GM12891 (cell line): Measurements from ENCODE around the gene AGBL1.

ENCODE experiments used
- DNase-seq: peaks from one replicate; pipeline ENCODE4 v3.0.0; 2011; ENCODE audit warnings: low spot score; ENCODE audit not compliant: insufficient read length
- FAIRE-seq: peaks from 2 replicates; lab custom pipeline; 2011; peaks lifted over from hg19 to GRCh38; lab: Jason Lieb, UNC
- PAX5 ChIP-seq: IDR thresholded peaks from 2 replicates; pipeline ENCODE4 v1.6.1; 2011; ENCODE audit warnings: low read length, moderate library complexity, mild to moderate bottlenecking; ENCODE audit not compliant: insufficient read depth, severe bottlenecking
- POLR2A ChIP-seq: IDR thresholded peaks from 2 replicates; pipeline ENCODE4 v1.6.1; 2011; ENCODE audit warnings: low read depth, low read length, control low read depth
- POLR2AphosphoS5 ChIP-seq: IDR thresholded peaks from 2 replicates; pipeline ENCODE4 v1.6.1; 2011; ENCODE audit warnings: low read depth, low read length, control low read depth
- POU2F2 ChIP-seq: IDR thresholded peaks from 2 replicates; pipeline ENCODE4 v1.6.1; 2011; ENCODE audit warnings: low read depth, mild to moderate bottlenecking, control low read depth, low read length, moderate library complexity
- SPI1 ChIP-seq: IDR thresholded peaks from 2 replicates; pipeline ENCODE4 v1.6.1; 2011; ENCODE audit warnings: low read depth, low read length, control low read depth
- TAF1 ChIP-seq: IDR thresholded peaks from 2 replicates; pipeline ENCODE4 v1.6.1; 2011; ENCODE audit warnings: low read depth, low read length, control low read depth

AGBL1 gene

GRCh38 chr15:86647810-86648440 is 568.3 kb downstream of the AGBL1 start:
- TF ChIP-seq POU2F2 = no peak
- no peak for TF ChIP-seq POLR2A
- TF ChIP-seq POLR2AphosphoS5 = no peak
- TF ChIP-seq SPI1 = no peak
- no peak for TF ChIP-seq PAX5
- TF ChIP-seq TAF1 = no peak
- no peak for FAIRE-seq

DNA sequence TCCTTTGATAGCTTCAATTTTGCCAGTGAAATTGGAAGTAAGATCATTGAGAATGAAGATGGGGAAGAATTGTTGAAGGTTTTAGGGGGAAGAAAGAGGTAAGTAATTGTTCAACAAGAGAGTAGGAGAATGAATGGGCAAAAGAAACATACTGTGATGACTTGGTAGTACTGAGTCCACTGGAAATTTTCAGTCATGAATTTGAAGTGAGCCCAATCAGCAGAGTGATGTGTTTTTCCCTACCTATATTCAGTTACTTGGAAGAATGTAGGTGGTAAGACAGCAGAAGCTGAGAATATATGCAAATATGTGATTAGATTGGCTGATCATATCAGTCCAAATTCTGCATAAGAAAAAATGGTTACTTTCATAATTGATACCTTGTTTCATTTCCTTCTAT is 569.6 kb downstream of the AGBL1 start:
- TF ChIP-seq POLR2A (no peak), TAF1 (no peak), POLR2AphosphoS5 (no peak), POU2F2 (no peak), SPI1 (no peak), PAX5 (no peak)
- FAIRE-seq (no peak), DNase-seq (no peak)

More at GRCh38 chr15:86647810-86648440, 568.3 kb downstream of the AGBL1 start:
- DNase-seq = no peak

DNA sequence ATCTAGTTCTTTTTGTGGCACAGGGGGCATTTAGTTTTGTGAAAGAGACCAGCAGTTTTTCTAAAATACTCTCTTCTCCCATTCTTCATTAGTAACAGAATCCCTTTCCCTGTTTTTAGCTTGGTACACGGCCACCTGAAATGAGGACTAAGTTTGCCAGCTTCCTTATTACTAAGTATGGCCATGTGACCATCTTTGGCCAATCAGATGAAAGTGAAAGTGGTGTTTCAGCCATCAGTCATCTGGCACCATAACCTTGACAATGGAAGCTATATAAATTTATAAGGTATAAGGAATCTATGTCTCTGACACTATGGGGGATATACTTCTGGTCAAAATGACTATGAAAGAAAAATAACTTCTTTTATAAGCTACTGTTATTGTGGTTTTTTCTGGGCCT is 570.4 kb downstream of the AGBL1 start:
- no peak for DNase-seq
- TF ChIP-seq POLR2AphosphoS5 = no peak
- TF ChIP-seq POLR2A = no peak
- TF ChIP-seq TAF1 = no peak
- no peak for TF ChIP-seq PAX5
- no peak for TF ChIP-seq POU2F2
- no peak for TF ChIP-seq SPI1
- no peak for FAIRE-seq

DNA sequence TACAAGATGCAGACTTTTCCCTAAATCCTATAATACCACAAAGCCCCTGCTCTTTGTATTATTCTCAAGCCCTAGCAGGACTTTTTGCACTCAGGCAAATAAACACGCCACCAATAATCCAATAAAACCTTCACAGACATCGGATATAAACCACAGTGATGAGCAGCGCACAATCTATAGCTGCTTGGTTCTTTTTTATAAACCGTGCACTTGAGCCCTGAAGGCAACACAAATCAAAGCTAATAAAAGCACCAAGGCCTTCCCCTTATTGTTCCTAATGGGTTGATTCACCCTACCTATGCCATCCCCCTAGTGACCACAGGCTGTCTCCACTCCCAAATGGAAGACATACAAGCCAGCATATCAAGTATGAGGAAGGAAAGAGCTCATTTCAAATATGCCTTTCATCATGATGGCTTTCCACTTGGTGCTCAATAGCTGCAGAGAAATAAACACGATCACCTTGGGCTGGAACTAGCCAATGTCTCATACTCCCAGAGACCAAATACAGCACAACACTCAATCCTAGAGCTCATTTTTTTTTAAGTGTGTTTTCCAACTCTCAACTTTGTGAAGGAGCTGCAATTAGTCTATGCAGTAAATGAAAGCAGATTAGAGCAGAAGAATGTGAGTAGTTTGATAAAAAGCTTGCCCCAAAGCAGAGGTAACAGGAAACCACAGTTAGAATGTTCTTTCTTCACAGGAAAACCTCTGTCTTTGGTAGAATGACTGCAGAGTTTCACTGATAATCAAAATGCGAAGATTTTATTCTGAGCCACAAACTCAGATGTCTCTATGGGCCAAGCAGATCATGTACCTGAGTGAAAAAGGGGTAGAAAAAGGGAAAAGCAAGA is 573.9 kb downstream of the AGBL1 start:
- TF ChIP-seq SPI1 (no peak), POLR2A (no peak), PAX5 (no peak), POLR2AphosphoS5 (no peak), TAF1 (no peak), POU2F2 (no peak)
- no peak for DNase-seq
- FAIRE-seq = no peak

DNA sequence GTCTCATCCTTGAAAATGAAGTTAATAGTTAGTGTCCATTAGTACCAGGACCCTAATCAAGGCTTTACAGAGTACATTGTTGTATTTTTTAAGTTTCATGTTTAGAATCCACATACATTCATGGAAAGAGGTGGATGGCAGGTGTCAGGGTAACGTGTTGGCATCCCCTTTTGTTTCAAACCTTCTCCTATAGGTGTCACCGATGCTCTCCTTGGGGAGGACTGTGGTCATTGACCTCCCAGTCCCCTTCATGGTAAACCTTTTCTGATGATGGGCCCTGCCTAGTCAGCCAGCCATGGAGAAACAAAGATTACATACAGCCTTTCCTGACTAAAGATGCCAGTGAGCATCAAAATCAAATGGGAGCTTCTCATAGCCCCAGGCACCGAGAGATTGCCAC is 574.8 kb downstream of the AGBL1 start:
- DNase-seq = no peak
- TF ChIP-seq POLR2AphosphoS5 (no peak), PAX5 (no peak), SPI1 (no peak), POLR2A (no peak), TAF1 (no peak), POU2F2 (no peak)
- FAIRE-seq = no peak

GRCh38 chr15:86657305-86657704 is 577.6 kb downstream of the AGBL1 start:
- TF ChIP-seq POLR2A (no peak), POLR2AphosphoS5 (no peak), PAX5 (no peak), POU2F2 (no peak), TAF1 (no peak), SPI1 (no peak)
- no peak for DNase-seq
- no peak for FAIRE-seq

GRCh38 chr15:86659724-86660411 is 580.2 kb downstream of the AGBL1 start:
- no peak for DNase-seq
- no peak for FAIRE-seq
- TF ChIP-seq POU2F2 (no peak), TAF1 (no peak), SPI1 (no peak), POLR2AphosphoS5 (no peak), PAX5 (no peak), POLR2A (no peak)

DNA sequence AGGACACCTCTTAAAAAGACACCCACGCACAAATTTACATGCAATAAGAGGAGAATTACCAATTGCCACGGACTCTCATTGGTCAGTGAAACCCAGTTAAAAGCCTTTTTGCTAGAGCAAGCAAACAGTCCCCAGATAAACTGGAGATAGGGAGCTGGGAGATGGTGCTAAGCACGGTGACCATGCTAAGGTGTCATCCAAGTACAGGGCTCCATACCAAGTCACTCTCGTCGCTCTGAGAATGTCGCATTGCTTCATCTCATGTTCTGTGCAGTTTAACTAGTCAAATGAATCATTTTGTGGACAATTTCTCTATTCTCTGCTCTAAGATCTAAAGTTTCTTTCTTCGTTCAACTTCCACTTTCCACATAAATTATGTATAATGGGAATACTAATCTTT is 581.9 kb downstream of the AGBL1 start:
- DNase-seq (no peak), FAIRE-seq (no peak)
- TF ChIP-seq POU2F2 (no peak), SPI1 (no peak), POLR2AphosphoS5 (no peak), TAF1 (no peak), POLR2A (no peak), PAX5 (no peak)

DNA sequence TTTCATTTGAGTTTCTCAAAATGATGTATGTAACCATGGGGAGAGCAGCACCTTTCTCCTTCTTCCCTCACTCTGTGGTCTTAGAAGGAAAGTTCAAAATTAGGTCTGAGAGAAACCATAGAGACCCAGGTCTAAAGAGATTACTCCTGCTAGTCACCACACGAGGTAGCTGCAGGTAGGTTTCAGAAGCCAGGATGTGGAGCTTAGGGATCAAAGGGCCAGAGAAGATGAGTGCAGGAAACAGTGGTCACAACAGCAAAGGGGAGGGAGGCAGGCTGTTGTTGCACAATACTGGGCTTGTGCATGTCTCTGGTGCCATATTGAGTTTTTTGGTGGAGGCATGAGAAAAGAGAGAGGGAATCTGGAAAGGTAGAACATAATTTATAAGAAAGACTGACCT is 583.6 kb downstream of the AGBL1 start:
- FAIRE-seq (no peak), DNase-seq (no peak)
- TF ChIP-seq PAX5 (no peak), POLR2AphosphoS5 (no peak), POU2F2 (no peak), SPI1 (no peak), TAF1 (no peak), POLR2A (no peak)
